Daoy (cell line): ENCODE measurements around the gene ZER1. TPM values are rescaled to one million over a fixed set of nuclear protein-coding genes. Genes with fewer than 3 reads are reported as not detected.

Source experiments
- DNase-seq: peaks from one replicate; pipeline ENCODE4 v3.0.0-alpha.2; 2015; ENCODE audit warnings: low read depth
- total RNA-seq: library from RNA; depleted of rRNA; stranded (reverse); fragments of >200 nt; shearing (Covaris generic); gene quantifications from 2 replicates; pipeline ENCODE4 v1.2.3, GENCODE V29; 2014

The ZER1 gene
- total RNA-seq, 1 experiment from 2014 or later, result 9.1 TPM

- DNase-seq, result no peak
These were observed 36.4 kb downstream of the ZER1 start for GRCh38 chr9:128735373-128735772.

GRCh38 chr9:128733256-128733655 lies 38.5 kb downstream of the ZER1 start:
- DNase-seq, result peak; percentile 94

- DNase-seq, result no peak
These were observed 39.2 kb downstream of the ZER1 start for GRCh38 chr9:128732576-128732975.

GRCh38 chr9:128731691-128732090 lies 40.0 kb downstream of the ZER1 start:
- DNase-seq, result no peak

GRCh38 chr9:128731093-128731492 lies 40.6 kb downstream of the ZER1 start:
- no peak for DNase-seq

GRCh38 chr9:128729766-128730517 lies 41.8 kb downstream of the ZER1 start:
- no peak for DNase-seq

GRCh38 chr9:128729302-128729701 lies 42.4 kb downstream of the ZER1 start:
- no peak for DNase-seq

- no peak for DNase-seq
These were observed 43.4 kb downstream of the ZER1 start for GRCh38 chr9:128728298-128728697.

- no peak for DNase-seq
These were observed 44.0 kb downstream of the ZER1 start for GRCh38 chr9:128727640-128728248.

- DNase-seq, result peak; percentile 85
These were observed 46.9 kb downstream of the ZER1 start for GRCh38 chr9:128724744-128725211.

- peak; percentile 100 for DNase-seq
These were observed 47.6 kb downstream of the ZER1 start, which contains the start of gene ZDHHC12 for GRCh38 chr9:128723866-128724743. TSS of gene ZDHHC12 (minus strand) at chr9:128724127. CDS start at chr9:128724093, 34 bp downstream.

GRCh38 chr9:128723352-128723865 lies 48.3 kb downstream of the ZER1 start:
- DNase-seq, result no peak

- no peak for DNase-seq
These were observed 49.1 kb downstream of the ZER1 start for GRCh38 chr9:128722380-128723351.

GRCh38 chr9:128721487-128722010 lies 50.2 kb downstream of the ZER1 start:
- no peak for DNase-seq

- DNase-seq, result no peak
These were observed 50.8 kb downstream of the ZER1 start for GRCh38 chr9:128720841-128721486.

- no peak for DNase-seq
These were observed 51.7 kb downstream of the ZER1 start for GRCh38 chr9:128719919-128720605.

GRCh38 chr9:128718475-128718874 lies 53.3 kb downstream of the ZER1 start:
- DNase-seq, result no peak

- DNase-seq, result no peak
These were observed 53.7 kb downstream of the ZER1 start for GRCh38 chr9:128718047-128718446.

- no peak for DNase-seq
These were observed 55.0 kb downstream of the ZER1 start for GRCh38 chr9:128716581-128717254.
